ENCODE measurements around the gene FBXL2.

DNA sequence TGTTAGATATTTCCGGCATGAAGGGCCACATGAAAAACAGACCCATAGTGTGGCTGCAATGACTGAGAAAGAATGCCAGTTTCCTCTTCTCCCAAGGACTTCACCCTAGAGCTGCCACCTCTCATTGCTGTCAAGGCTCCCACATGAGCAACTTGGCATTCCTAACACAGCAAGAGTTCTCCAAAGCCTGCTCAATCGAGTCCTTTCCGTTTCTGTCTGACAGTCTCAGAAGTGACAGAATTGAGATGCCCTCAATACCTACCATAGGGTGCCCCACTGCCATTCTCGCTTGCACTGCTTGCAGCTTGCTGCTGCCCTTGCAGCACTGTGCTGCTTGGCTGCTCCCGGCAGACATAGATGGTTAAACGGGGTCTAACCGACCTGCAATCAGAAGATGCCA is 118.7 kb downstream of the FBXL2 start:
- no peak for TF ChIP-seq POLR2A (IDR thresholded peaks at IDR 0.05; ENCODE audit: low read depth, low read length)
- no peak for TF ChIP-seq CTCF (conservative IDR thresholded peaks at IDR 0.05; ENCODE audit: low read depth, low read length)
- TF ChIP-seq BHLHE40 (IDR thresholded peaks at IDR 0.05; ENCODE audit: low read depth, low read length) = no peak
- TF ChIP-seq RCOR1 (IDR thresholded peaks at IDR 0.05; ENCODE audit: insufficient replicate concordance, low read length) = no peak
- no peak for TF ChIP-seq RFX5 (IDR thresholded peaks at IDR 0.05; ENCODE audit: low read depth, low read length)
- TF ChIP-seq MAZ (IDR thresholded peaks at IDR 0.05; ENCODE audit: borderline replicate concordance, low read depth, low read length) = no peak
- TF ChIP-seq FOS (IDR thresholded peaks at IDR 0.05; ENCODE audit: low read depth, low read length) = no peak
- TF ChIP-seq RAD21 (IDR thresholded peaks at IDR 0.05; ENCODE audit: low read length) = no peak
- TF ChIP-seq CHD1 (IDR thresholded peaks at IDR 0.05; ENCODE audit: low read depth, low read length) = no peak
- TF ChIP-seq SMC3 (IDR thresholded peaks at IDR 0.05; ENCODE audit: low read depth, low read length) = no peak
- TF ChIP-seq CEBPB (IDR thresholded peaks at IDR 0.05; ENCODE audit: low read depth, low read length) = no peak
- TF ChIP-seq USF2 (IDR thresholded peaks at IDR 0.05; ENCODE audit: low read depth, low read length) = no peak
- no peak for TF ChIP-seq MXI1 (IDR thresholded peaks at IDR 0.05; ENCODE audit: borderline replicate concordance, low read depth, low read length)
